NCI-H82 (cell line): ENCODE measurements around the gene GPX1.
"Not testable (repeated sequence)": the region's sequence is repeated elsewhere in the genome, so short reads cannot be mapped to it uniquely, and the experiment has no call there.

Experiments used
- DNase-seq: peaks from one replicate; lab custom pipeline; 2025; lab: John Stamatoyannopoulos, UW

The GPX1 gene

DNA sequence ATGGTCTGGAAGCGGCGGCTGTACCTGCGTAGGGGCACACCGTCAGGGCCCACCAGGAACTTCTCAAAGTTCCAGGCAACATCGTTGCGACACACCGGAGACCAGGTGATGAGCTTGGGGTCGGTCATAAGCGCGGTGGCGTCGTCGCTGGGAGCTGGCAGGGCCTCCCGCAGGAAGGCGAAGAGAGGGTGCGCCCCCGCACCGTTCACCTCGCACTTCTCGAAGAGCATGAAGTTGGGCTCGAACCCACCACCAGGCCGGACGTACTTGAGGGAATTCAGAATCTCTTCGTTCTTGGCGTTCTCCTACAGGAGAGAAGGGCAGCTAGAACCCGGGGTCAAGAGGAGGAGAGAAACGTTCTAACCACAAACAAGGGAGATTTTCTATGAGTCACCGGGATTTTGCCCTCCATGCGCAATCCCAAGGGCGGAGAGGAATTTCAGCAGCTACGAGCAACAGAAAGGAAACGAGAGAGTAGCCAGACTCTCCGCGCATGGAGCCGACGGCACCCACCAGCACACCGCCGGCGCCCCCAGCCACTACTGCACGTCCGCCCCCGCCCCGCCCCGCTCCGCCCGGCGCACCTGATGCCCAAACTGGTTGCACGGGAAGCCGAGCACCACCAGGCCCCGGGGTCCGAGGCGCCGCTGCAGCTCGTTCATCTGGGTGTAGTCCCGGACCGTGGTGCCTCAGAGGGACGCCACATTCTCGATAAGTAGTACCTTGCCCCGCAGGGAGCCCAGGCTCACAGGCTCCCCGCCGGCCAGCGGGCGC, 523 bp downstream of the GPX1 start:
- peak; percentile 29 for DNase-seq

GRCh38 chr3:49357095-49357442, 1.1 kb downstream of the GPX1 start:
- DNase-seq = not testable (repeated sequence)

DNA sequence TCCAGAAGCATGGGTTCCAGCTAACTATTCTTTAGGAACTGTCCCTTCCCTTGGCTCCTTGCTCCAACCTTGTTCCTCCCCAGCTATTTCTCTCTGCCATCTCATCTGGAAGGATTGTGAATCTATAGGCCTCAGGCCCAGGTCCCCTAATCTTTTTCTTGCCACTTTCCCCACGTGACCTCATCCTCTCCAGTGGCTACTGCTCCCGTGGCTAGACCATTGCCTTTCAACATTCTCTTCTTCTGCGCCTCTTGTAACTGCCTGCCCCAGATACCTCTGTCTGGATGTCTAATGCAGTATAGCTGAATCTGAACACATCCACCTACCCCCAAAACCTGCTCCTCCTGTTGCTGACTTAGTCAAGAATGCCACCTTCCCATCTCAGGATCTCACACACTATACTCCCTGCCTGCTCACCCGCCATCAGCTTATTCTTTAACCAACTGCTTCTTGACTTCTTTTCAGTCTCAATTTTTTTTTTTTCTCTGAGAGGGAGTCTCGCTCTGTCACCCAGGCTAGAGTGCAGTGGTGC, 5.2 kb downstream of the GPX1 start:
- no peak for DNase-seq

DNA sequence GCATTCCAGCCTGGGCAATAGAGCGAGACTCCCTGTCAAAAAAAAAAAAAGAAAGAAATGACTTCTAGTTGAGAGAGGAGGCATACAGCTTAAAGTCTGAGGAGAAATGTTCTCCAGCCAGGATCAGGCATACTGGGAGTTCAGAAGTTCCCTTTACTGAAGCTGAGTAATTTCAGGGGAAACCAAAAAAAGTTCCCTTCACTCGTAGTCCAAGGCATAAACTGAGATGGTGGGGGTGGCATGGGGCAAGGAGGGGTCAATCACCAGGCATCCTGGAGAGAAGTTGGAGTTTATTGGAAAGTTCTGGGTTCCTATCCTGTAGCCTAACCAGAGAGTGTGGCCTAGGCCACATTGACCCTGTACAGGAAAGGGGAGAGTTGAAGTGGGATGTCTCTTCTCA, 5.9 kb downstream of the GPX1 start:
- no peak for DNase-seq

GRCh38 chr3:49351521-49352011, 6.6 kb downstream of the GPX1 start:
- no peak for DNase-seq

DNA sequence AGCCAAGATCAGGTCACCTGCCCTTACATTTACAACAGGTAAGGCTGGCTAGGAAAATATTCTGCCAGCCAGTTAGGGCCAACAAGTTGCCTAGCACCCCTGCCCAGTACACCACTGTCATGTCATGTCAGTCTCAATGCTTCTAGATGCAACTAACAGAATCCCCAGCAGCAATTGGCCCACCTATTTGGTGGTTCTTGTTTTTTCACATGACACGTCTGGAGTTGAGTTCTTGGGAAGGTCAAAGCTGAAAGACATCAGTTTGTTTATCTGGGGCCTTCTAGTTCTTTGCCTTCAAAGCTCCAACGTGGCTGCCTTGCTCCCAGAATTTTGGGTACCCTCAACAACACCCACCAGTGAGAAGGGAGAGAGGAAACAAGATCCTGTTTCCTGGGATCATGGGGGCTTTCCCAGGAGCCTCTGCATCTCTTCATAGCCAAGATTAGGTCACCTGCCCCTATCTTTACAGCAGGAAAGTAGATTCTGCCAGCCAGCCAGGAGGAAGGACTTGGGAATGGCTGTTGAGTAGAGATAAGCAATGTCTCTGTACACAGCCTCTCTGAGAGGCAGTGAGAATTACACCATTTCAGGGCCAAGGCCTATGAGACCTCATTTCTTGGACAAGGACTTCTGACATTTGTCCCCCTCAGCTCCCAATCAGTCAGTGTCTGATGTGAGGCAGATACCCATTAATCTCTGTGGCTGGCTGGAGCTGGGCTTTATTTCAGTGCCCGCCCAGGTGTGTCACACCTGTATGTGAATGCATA, 8.6 kb downstream of the GPX1 start:
- no peak for DNase-seq

DNA sequence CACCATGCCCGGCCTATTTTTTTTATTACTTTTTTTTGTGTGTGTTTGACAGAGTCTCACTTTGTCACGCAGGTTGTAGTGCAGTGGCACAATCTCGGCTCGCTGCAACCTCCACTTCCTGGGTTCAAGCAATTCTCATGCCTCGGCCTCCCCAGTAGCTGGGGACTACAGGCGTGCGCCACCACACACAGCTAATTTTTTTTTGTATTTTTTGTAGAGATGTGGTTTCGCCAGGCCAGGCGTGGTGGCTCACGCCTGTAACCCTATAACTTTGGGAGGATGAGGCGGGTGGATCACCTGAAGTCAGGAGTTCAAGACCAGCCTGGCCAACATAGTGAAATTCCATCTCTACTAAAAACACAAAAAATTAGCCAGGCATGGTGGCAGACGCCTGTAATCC, 9.8 kb downstream of the GPX1 start:
- DNase-seq = not testable (repeated sequence)

DNA sequence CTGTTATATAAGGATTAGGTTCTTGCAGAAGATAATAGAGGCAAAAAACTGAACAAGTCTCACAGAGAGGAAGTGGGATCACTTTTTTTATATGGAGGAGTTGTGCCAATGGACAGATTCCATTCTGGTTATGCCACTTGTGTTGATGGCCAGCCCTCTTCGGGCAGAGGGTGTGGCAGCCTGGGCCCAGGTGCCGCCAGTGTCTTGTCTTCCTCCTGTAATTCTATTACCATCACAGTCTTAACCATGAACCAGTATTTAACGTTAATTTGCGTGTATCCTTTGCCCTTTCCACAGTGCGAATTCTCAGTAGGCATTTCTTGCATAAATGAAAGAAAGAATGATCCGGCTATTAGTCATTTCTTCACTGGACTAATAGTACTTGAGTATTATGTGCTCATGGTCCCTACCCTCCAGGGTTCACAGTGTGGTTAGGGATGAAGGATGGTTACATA, 11.3 kb downstream of the GPX1 start:
- no peak for DNase-seq

GRCh38 chr3:49343163-49343562, 15.0 kb downstream of the GPX1 start:
- DNase-seq = no peak

GRCh38 chr3:49341996-49342395, 16.2 kb downstream of the GPX1 start:
- DNase-seq = no peak

DNA sequence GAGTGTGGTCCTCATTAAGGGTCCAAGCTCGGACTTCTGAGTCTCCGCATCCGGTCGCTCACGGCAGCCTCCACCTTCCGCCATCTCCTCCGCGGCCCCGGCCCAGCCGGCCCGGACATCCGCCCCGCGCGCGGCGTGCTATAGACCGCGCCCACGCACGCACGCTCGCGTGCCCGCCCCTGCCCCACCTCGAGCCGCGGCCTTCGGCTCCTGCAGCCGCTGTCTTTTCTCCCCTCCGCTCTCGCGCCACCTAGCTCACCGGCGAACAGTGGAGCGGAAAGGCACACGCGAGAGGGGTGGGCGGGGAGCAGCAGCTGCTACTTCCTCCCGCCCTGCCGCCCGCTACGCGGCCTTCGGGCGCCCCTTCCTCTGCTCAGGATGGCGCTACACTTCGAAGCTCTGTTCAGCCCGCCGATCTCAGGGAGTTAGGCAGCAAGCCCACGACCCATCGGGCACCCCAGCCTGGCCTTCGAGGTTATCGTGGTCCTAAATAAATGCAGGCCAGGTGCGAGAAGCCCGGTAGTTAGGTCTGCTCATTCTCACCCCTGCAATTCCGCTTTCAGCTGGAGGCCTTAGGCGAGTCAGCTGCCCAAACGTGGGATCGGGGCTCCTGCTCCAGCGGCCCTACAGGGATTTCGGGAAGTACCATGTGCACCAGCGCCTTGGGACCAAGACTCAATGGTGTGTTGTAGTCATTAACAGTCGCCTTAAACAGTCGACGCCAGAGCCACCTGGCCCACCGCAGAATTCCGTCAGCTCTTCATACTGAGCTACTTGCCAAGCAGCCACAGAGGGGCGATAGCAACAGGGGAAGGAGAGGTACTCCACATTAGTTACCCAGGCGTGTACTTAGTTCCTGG, 18.0 kb downstream of the GPX1 start, which contains the start of gene USP4:
TSS of gene USP4 (minus strand) at position 113 of the 860 bp plus-strand sequence. CDS start at position 84, 29 bp downstream.
- peak; percentile 92 for DNase-seq

GRCh38 chr3:49339581-49339940, 18.6 kb downstream of the GPX1 start:
- DNase-seq = peak; percentile 71

DNA sequence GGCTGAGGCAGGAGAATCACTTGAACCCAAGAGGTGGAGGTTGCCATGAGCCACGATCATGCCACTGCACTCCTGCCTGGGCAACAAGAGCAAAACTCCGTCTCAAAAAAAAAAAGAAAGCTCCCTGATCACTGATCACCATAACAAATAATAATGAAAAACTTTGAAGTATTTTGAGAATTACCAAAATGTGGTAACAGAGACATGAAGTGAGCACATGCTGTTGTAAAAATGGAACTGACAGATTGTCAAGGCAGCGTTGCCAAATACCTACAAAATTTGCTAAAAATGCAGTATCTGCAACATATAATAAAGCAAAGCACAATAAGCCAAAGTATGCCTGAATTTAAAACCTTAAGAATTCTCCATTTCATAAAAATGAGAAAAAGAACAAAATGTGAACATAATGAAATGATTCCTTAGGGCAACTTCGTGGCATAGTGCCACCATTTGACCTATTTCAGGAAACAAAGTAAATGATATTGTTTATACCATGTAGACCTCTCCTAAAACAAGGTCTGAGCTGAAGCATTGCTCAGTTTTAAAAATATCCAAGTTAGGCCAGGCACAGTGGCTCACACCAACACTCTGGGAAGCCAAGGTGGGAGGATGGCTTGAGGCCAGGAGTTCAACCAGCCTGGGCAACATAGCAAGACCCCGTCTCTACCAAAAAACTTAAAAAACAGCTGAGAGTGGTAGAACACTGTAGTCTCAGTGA, 24.1 kb downstream of the GPX1 start:
- DNase-seq = no peak

- no peak for DNase-seq
Measured at GRCh38 chr3:49333091-49333490, 25.1 kb downstream of the GPX1 start.

- no peak for DNase-seq
Measured at GRCh38 chr3:49329186-49329585, 29.0 kb downstream of the GPX1 start.

GRCh38 chr3:49328350-49328749, 29.8 kb downstream of the GPX1 start:
- DNase-seq = not testable (repeated sequence)

DNA sequence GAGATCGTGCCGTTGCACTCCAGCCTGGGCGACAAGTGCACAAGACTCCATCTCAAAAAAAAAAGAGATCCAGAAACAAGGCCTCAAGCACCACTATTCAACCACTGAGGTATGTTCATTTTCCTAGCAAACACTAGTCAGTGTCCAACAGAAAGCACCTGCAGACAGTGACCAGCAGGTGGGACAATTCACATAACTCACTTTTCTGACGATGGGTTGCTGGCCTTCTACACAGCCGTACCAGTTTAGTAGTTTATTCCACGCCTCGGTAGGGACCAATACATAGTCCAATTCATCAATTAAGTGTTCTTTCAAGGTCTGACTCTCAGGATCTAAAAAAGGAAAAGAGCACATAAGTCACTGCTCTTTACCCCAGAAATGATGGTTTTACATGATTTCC, 30.7 kb downstream of the GPX1 start:
- DNase-seq = peak; percentile 1

DNA sequence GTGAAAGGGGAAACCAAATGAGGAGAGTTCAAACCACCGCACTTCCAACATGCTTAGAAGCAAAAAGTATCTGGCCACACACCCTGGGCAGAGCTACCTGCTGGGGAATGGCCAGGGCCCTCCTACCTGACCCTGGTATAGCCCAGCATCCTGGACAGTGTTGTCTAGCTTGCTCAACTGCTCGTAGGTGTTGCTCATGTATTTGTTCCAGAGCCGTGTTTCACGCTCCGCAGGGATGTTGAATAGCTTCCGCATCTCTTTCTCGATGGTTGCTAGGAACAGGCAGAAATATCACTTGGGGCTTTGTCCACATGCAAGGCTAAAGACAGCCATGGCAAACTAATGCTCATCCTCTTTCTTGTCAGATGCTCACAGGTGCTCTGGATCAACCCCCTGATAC, 33.4 kb downstream of the GPX1 start:
- DNase-seq = no peak

GRCh38 chr3:49316696-49317457, 41.3 kb downstream of the GPX1 start:
- no peak for DNase-seq

DNA sequence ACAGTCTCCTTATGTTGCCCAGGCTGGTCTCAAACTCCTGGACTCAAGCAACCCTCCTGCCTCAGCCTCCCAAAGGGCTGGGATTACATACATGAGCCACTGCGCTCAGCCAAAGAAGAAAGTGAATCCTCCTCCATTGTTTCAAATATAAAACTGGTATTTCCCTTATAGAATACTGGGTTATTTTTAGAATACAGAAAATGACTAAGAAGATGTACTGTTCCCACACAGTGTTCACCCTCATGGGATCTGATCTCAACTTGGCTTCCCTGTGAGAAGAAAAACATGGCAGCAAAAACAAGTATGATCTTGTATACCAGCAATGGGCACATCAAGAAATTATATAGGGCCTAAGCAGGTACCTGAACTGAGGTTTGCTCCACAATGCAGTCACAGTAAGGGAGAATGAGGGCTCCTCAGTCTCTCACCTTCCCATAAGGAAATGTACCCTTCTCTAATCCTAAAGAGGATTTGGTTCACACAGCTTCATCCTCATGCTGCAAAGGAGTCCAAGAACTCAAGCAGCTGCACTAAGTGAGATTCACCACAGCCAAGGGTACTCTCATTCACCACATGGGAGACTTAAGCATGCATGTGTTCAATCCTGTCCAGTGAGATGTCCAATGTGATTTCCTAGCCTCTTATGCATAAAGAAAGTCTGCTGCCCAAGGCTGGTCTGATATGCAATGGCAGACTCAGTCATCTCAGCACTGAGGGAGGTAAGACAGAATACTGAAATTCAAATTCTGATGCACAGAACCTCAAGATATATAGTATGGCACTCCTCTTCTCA, 44.1 kb downstream of the GPX1 start:
- DNase-seq = peak; percentile 31
